WI38 (cell line): Measurements from ENCODE around the gene GABRD.

Experiments used
- H3K4me3 ChIP-seq: 2 replicates; pipeline ENCODE4 v1.5.1; 2011; ENCODE audit warnings: low read depth, mild to moderate bottlenecking, control low read depth, low read length
- CTCF ChIP-seq: IDR thresholded peaks from 2 replicates; pipeline ENCODE4 v1.5.1; 2012; ENCODE audit warnings: low read depth, mild to moderate bottlenecking, control low read depth, low read length

Gene GABRD

DNA sequence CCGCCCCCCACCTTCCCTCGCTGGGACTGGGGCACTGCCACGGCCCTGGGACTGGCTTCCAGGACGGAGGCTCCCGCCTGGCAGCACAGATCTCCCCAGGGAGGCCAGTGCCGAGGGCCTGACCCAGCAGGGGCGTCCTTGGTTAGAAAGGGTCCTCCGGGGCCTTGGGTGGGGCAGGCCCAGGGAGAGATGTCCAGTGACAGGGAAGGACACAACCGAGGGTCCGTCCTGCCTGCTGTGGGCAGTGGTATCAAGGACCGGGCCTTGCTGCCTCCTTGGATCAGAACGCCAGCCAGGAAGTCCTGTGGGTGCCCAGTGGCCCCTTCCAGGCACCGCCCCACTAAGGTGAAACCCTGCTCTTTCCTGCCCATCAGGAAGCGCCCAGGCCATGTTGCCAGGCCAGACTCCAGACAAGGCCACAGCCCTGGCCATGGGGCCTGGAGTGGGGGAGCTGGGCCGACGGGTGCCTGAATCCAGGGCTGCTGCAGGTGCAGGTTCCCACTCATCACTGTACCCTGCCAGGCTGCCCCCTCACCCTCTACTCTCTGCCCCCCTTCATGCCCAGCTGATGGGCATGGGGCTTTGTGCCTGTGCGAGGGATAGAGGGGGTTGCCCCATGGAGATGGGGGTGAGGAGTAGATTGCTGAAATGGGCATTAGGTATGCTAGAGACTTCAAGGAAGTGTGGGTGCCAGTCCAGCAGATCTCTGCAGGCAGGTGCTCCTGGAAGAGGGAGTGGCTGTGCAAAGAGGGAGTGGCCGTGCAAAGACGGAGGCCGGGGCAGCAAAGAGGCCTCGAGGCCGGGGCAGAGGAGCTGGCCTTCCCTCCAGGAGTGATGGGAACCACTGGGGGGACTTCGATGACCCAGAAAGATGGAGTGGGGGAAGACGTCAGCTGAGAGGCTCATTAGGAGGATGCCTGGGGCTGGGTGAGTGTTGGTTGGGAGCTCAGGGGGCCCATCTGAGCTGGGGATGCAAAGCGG, 28.9 kb downstream of the GABRD start:
- TF ChIP-seq CTCF: no peak

GRCh38 chr1:2049225-2049717, 30.1 kb downstream of the GABRD start:
- no peak overlapping the region for H3K4me3 ChIP-seq
- TF ChIP-seq CTCF: no peak

More for the DNA sequence above, 28.9 kb downstream of the GABRD start:
- H3K4me3 ChIP-seq: no peak overlapping the region

- no peak within 1 kb of the TSS for H3K4me3 ChIP-seq
- no peak for TF ChIP-seq CTCF
Measured at GRCh38 chr1:2049718-2050431, 30.7 kb downstream of the GABRD start, which contains the start of gene PRKCZ. Gene PRKCZ (plus strand): TSS chr1:2050411. CDS start chr1:2050631, 220 bp downstream.

DNA sequence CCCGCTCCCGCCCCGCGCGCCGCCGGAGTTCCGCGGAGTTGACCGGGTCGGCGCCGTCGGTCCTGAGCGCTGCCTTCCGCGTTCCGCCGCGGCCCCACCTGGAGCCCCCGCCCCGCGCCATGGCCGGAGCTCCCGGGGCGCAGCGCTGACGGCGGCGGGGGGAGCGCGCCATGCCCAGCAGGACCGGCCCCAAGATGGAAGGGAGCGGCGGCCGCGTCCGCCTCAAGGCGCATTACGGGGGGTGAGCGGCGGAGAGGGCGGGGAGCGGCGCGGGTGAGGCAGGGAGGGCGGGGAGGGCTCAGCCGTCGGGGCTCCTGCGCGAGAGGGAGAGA, 31.3 kb downstream of the GABRD start:
- TF ChIP-seq CTCF: no peak
- H3K4me3 ChIP-seq: no peak overlapping the region

GRCh38 chr1:2050793-2051682, 31.9 kb downstream of the GABRD start:
- no peak for TF ChIP-seq CTCF
- H3K4me3 ChIP-seq: no peak overlapping the region

DNA sequence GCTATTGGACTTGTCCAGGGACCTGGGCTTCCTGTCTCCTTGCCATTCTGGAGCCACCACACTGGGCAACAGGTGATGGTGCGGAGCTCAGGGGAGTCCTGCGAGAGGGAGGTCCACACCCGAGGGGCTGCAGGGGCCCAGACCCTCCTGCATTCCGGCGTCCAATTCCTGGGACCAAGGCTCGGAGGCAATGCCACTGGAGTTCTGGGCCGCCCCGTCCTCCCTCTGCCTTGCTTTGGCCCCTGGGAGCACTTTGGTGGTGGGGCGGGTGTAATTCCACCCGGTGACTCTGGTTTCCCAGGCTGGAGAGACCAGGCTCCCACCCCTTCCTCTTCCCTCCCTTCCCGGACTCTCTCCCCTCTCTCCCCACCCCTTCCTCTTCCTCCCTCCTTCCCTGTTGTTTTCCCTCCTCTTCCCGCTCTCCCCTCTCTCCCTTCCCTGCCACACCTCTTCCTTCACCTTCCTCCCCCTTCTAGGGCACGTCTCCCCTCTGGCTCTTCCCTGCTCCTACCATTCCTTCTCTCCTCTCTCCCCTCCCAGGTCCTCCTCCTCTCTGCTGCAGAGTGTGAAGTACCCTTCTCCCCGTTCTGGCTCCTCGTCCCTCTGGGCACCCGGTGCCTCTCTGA, 33.0 kb downstream of the GABRD start:
- H3K4me3 ChIP-seq: no peak overlapping the region

More for the DNA sequence above, 33.0 kb downstream of the GABRD start:
- TF ChIP-seq CTCF: no peak
